HEK293 (cell line): ENCODE data around the gene LINGO1.

Source experiments
- CTCF ChIA-PET: fragments of 350-600 bp; formaldehyde crosslinking; extraction: SDS; loops from one replicate; lab custom pipeline; 2021; ENCODE audit warnings: antibody characterized with exemption; lab: Yijun Ruan, JAX
- POLR2A ChIA-PET: fragments of 300-600 bp; formaldehyde crosslinking; extraction: SDS; loops from one replicate; lab custom pipeline; 2020; ENCODE audit warnings: antibody characterized with exemption, inconsistent platforms; lab: Yijun Ruan, JAX
- H3K27ac ChIP-seq: fragments of 200-500 bp; sonication (Bioruptor generic); 2 replicates; pipeline ENCODE4 v1.5.1; 2014; ENCODE audit warnings: low read depth, low read length, control low read depth, inconsistent platforms; ENCODE audit errors: extremely low read depth
- H3K36me3 ChIP-seq, 2 experiments: fragments of 200-500 bp in 1 of 2; sonication (Bioruptor generic) in 1 of 2; 1 replicate in 1 of 2; 2 replicates in 1 of 2; pipeline ENCODE4 v1.5.1; 2014 to 2017; ENCODE audit warnings: inconsistent platforms in 2 of 2, low read length in 2 of 2; ENCODE audit not compliant: control insufficient read depth in 2 of 2, insufficient read depth in 1 of 2
- H3K4me1 ChIP-seq: fragments of 200-500 bp; sonication (Bioruptor generic); 2 replicates; pipeline ENCODE4 v1.5.1; 2014; ENCODE audit warnings: mild to moderate bottlenecking, low read length, inconsistent platforms; ENCODE audit not compliant: control insufficient read depth, insufficient read depth
- H3K4me3 ChIP-seq: 2 replicates; pipeline ENCODE4 v1.5.1; 2011; ENCODE audit warnings: low read depth, mild to moderate bottlenecking, control low read depth, low read length, moderate library complexity
- H3K9me3 ChIP-seq: fragments of 200-500 bp; sonication (Bioruptor generic); 2 replicates; pipeline ENCODE4 v1.5.1; 2014; ENCODE audit warnings: low read depth, low read length, inconsistent platforms; ENCODE audit not compliant: control insufficient read depth, insufficient read depth
- AEBP2 ChIP-seq: fragments of 450-650 bp; formaldehyde crosslinking; IDR thresholded peaks from 2 replicates; pipeline ENCODE4 v1.5.1; 2016; ENCODE audit warnings: missing biosample characterization, missing genetic modification characterization, borderline replicate concordance
- GLIS1 ChIP-seq: fragments of 450-650 bp; formaldehyde crosslinking; IDR thresholded peaks from 2 replicates; pipeline ENCODE4 v1.5.1; 2016; ENCODE audit warnings: missing biosample characterization, missing genetic modification characterization
- PRDM1 ChIP-seq: fragments of 450-650 bp; formaldehyde crosslinking; IDR thresholded peaks from 2 replicates; pipeline ENCODE4; 2016; ENCODE audit warnings: missing biosample characterization, missing genetic modification characterization
- PRDM4 ChIP-seq: fragments of 450-650 bp; formaldehyde crosslinking; IDR thresholded peaks from 2 replicates; pipeline ENCODE4 v1.5.1; 2017; ENCODE audit warnings: missing biosample characterization, missing genetic modification characterization
- SP2 ChIP-seq: fragments of 450-650 bp; formaldehyde crosslinking; IDR thresholded peaks from 2 replicates; pipeline ENCODE4 v1.5.1; 2016; ENCODE audit warnings: missing biosample characterization, missing genetic modification characterization
- YY1 ChIP-seq: fragments of 450-650 bp; formaldehyde crosslinking; IDR thresholded peaks from 2 replicates; pipeline ENCODE4 v1.5.1; 2018; ENCODE audit warnings: missing biosample characterization, missing genetic modification characterization
- ZFP41 ChIP-seq: fragments of 450-650 bp; formaldehyde crosslinking; IDR thresholded peaks from 2 replicates; pipeline ENCODE4 v1.5.1; 2016; ENCODE audit warnings: missing biosample characterization, missing genetic modification characterization, borderline replicate concordance
- ZNF132 ChIP-seq: fragments of 450-650 bp; formaldehyde crosslinking; IDR thresholded peaks from 2 replicates; pipeline ENCODE4 v1.5.1; 2017; ENCODE audit warnings: missing biosample characterization, missing genetic modification characterization, borderline replicate concordance
- ZNF133 ChIP-seq: fragments of 450-650 bp; formaldehyde crosslinking; IDR thresholded peaks from 2 replicates; pipeline ENCODE4 v1.5.1; 2016; ENCODE audit warnings: missing biosample characterization, missing genetic modification characterization
- ZNF148 ChIP-seq: fragments of 450-650 bp; formaldehyde crosslinking; IDR thresholded peaks from 2 replicates; pipeline ENCODE4 v1.5.0; 2017; ENCODE audit warnings: missing biosample characterization, missing genetic modification characterization, borderline replicate concordance
- ZNF202 ChIP-seq: fragments of 450-650 bp; formaldehyde crosslinking; IDR thresholded peaks from 2 replicates; pipeline ENCODE4 v1.5.1; 2016; ENCODE audit warnings: missing biosample characterization, missing genetic modification characterization, borderline replicate concordance
- ZNF302 ChIP-seq: fragments of 450-650 bp; formaldehyde crosslinking; IDR thresholded peaks from 2 replicates; pipeline ENCODE4 v1.5.1; 2016; ENCODE audit warnings: missing biosample characterization, missing genetic modification characterization, low read depth
- ZNF354C ChIP-seq: fragments of 450-650 bp; formaldehyde crosslinking; IDR thresholded peaks from 2 replicates; pipeline ENCODE4 v1.5.1; 2016; ENCODE audit warnings: missing biosample characterization, missing genetic modification characterization, low read depth, borderline replicate concordance
- ZNF398 ChIP-seq: fragments of 450-650 bp; formaldehyde crosslinking; IDR thresholded peaks from 2 replicates; pipeline ENCODE4 v1.5.1; 2017; ENCODE audit warnings: missing biosample characterization, missing genetic modification characterization
- ZNF416 ChIP-seq: fragments of 450-650 bp; formaldehyde crosslinking; IDR thresholded peaks from 2 replicates; pipeline ENCODE4 v1.5.1; 2016; ENCODE audit warnings: missing biosample characterization, missing genetic modification characterization
- ZNF426 ChIP-seq: fragments of 450-650 bp; formaldehyde crosslinking; IDR thresholded peaks from 2 replicates; pipeline ENCODE4 v1.5.1; 2017; ENCODE audit warnings: missing biosample characterization, missing genetic modification characterization, mild to moderate bottlenecking, inconsistent platforms, moderate library complexity
- ZNF521 ChIP-seq: fragments of 450-650 bp; formaldehyde crosslinking; IDR thresholded peaks from 2 replicates; pipeline ENCODE4 v1.5.1; 2017; ENCODE audit warnings: missing biosample characterization, mild to moderate bottlenecking, missing genetic modification characterization
- ZNF558 ChIP-seq: fragments of 450-650 bp; formaldehyde crosslinking; IDR thresholded peaks from 2 replicates; pipeline ENCODE4 v1.5.1; 2016; ENCODE audit warnings: missing biosample characterization, missing genetic modification characterization
- ZNF571 ChIP-seq: fragments of 450-650 bp; formaldehyde crosslinking; IDR thresholded peaks from 2 replicates; pipeline ENCODE4 v1.5.0; 2017; ENCODE audit warnings: missing biosample characterization, missing genetic modification characterization
- ZNF670 ChIP-seq: fragments of 450-650 bp; formaldehyde crosslinking; IDR thresholded peaks from 2 replicates; pipeline ENCODE4 v1.5.1; 2016; ENCODE audit warnings: missing biosample characterization, missing genetic modification characterization, low read depth
- ZNF707 ChIP-seq: fragments of 450-650 bp; formaldehyde crosslinking; IDR thresholded peaks from 2 replicates; pipeline ENCODE4 v1.5.1; 2016; ENCODE audit warnings: missing biosample characterization, missing genetic modification characterization
- ZNF768 ChIP-seq: fragments of 450-650 bp; formaldehyde crosslinking; IDR thresholded peaks from 2 replicates; pipeline ENCODE4 v1.5.1; 2018; ENCODE audit warnings: missing biosample characterization, mild to moderate bottlenecking, missing genetic modification characterization
- ZNF785 ChIP-seq: fragments of 450-650 bp; formaldehyde crosslinking; IDR thresholded peaks from 2 replicates; pipeline ENCODE4 v1.5.1; 2016; ENCODE audit warnings: missing biosample characterization, missing genetic modification characterization
- ZNF830 ChIP-seq: fragments of 450-650 bp; IDR thresholded peaks from 2 replicates; pipeline ENCODE4 v1.5.0; 2018; ENCODE audit warnings: missing biosample characterization, missing genetic modification characterization, low read depth, mild to moderate bottlenecking, moderate library complexity
- ZXDB ChIP-seq: fragments of 450-650 bp; formaldehyde crosslinking; IDR thresholded peaks from 2 replicates; pipeline ENCODE4 v1.5.1; 2016; ENCODE audit warnings: missing biosample characterization, missing genetic modification characterization

Gene LINGO1

GRCh38 chr15:77622934-77623754 lies 9.6 kb downstream of the LINGO1 start:
- ChIA-PET POLR2A (no interaction called here), CTCF (interaction anchor here (0.6 to 5.1 kb wide), 5 partner anchors 11 to 286 kb away, joined by 3 to 38 read pairs (median 3); partner anchors contain the start of gene LINGO1)
- H3K4me1 ChIP-seq = peaks cover 11% of the 10 kb centered on the region

GRCh38 chr15:77622209-77622933 lies 10.3 kb downstream of the LINGO1 start:
- TF ChIP-seq ZNF148 (tag by site-specific recombination) (no peak), PRDM1 (tag by site-specific recombination) (0 out of 2 replicates have a peak, but pooled peaks have one; percentile 29), ZNF768 (tag by site-specific recombination) (no peak), ZNF354C (tag by site-specific recombination) (no peak), ZNF398 (0 out of 2 replicates have a peak, but pooled peaks have one; percentile 6), ZNF670 (tag by site-specific recombination) (no peak), ZNF302 (tag by site-specific recombination) (no peak)
- ChIA-PET POLR2A (no interaction called here), CTCF (interaction anchor here (0.6 to 5.1 kb wide), 6 partner anchors 12 to 287 kb away, joined by 3 to 38 read pairs (median 3); partner anchors contain the start of gene LINGO1)

More at GRCh38 chr15:77622934-77623754, 9.6 kb downstream of the LINGO1 start:
- Histone ChIP-seq H3K4me3 (no peak overlapping the region), H3K36me3 (no peaks in the 10 kb centered on the region), H3K9me3 (no peaks in the 10 kb centered on the region), H3K27ac (no peak overlapping the region)
- TF ChIP-seq ZFP41 (no peak), ZNF830 (no peak), ZNF707 (no peak), ZNF785 (tag by site-specific recombination) (no peak), GLIS1 (tag by site-specific recombination) (no peak), YY1 (no peak), ZNF426 (tag by site-specific recombination) (no peak), ZXDB (tag by site-specific recombination) (no peak), ZNF521 (tag by site-specific recombination) (no peak), ZNF416 (tag by site-specific recombination) (no peak), ZNF133 (tag by site-specific recombination) (no peak), AEBP2 (tag by site-specific recombination) (no peak), ZNF132 (tag by site-specific recombination) (no peak), ZNF558 (tag by site-specific recombination) (no peak), ZNF571 (tag by site-specific recombination) (no peak), PRDM4 (tag by site-specific recombination) (no peak), SP2 (tag by site-specific recombination) (no peak), ZNF202 (tag by site-specific recombination) (no peak)

More at GRCh38 chr15:77622209-77622933, 10.3 kb downstream of the LINGO1 start:
- Histone ChIP-seq H3K4me1 (peaks cover 11% of the 10 kb centered on the region), H3K4me3 (no peak overlapping the region), H3K9me3 (no peaks in the 10 kb centered on the region), H3K36me3 (no peaks in the 10 kb centered on the region), H3K27ac (no peak overlapping the region)
